Endothelial cell of umbilical vein (primary cell): Measurements from ENCODE around the gene CAMK2G. TPM values are rescaled to one million over a fixed set of nuclear protein-coding genes. Genes with fewer than 3 reads are reported as not detected.

ENCODE experiments used
- BruUV-seq: library from RNA; stranded (reverse); fragments of 400-500 nt; replicated peaks from 2 replicates; lab custom pipeline; 2021; lab: Mats Ljungman, UMichigan
- CTCF ChIA-PET: fragments of 300-600, 350-600 bp; sonication (Branson Sonifier 250); formaldehyde crosslinking; loops from one replicate; lab custom pipeline; 2021; ENCODE audit warnings: antibody characterized with exemption, inconsistent platforms; lab: Charles Lee
- POLR2A ChIA-PET: fragments of 300-600, 350-600 bp; sonication (Branson Sonifier 250); formaldehyde crosslinking; loops from one replicate; lab custom pipeline; 2021; ENCODE audit warnings: antibody characterized with exemption, inconsistent platforms; lab: Charles Lee
- DNase-seq: peaks from one replicate; pipeline ENCODE4 v3.0.0-alpha.2; 2011; ENCODE audit warnings: low read depth, low spot score
- FAIRE-seq: peaks from 2 replicates; lab custom pipeline; 2011; peaks lifted over from hg19 to GRCh38; lab: Jason Lieb, UNC
- H2AFZ ChIP-seq: 2 replicates; pipeline ENCODE4 v1.6.0; 2012; ENCODE audit warnings: low read depth, low read length, control low read depth, inconsistent platforms
- H3K27ac ChIP-seq: 2 replicates; pipeline ENCODE4 v1.5.1; 2011; ENCODE audit warnings: low read depth, mild to moderate bottlenecking, control low read depth, low read length, moderate library complexity; ENCODE audit not compliant: insufficient read depth
- H3K27me3 ChIP-seq, 2 experiments: 2 replicates each; pipeline versions ENCODE4 v1.6.0 to v1.6.1; 2011; ENCODE audit warnings: low read length in 2 of 2, mixed read lengths in 1 of 2; ENCODE audit not compliant: control insufficient read depth in 2 of 2, insufficient read depth in 2 of 2
- H3K36me3 ChIP-seq, 2 experiments: 2 replicates in 1 of 2; 3 replicates in 1 of 2; pipeline ENCODE4 v1.5.1; 2011; ENCODE audit warnings: low read length in 2 of 2, mild to moderate bottlenecking in 1 of 2, moderate library complexity in 1 of 2; ENCODE audit not compliant: control insufficient read depth in 2 of 2, insufficient read depth in 2 of 2; ENCODE audit errors: extremely low read depth in 1 of 2
- H3K4me1 ChIP-seq: 3 replicates; pipeline ENCODE4 v1.5.1; 2011; ENCODE audit warnings: mild to moderate bottlenecking, low read length; ENCODE audit not compliant: control insufficient read depth, insufficient read depth; ENCODE audit errors: extremely low read depth
- H3K4me2 ChIP-seq: 2 replicates; pipeline ENCODE4 v1.6.1; 2011; ENCODE audit warnings: low read length, control low read depth, mixed read lengths; ENCODE audit not compliant: insufficient read depth
- H3K4me3 ChIP-seq, 3 experiments: fragments of 200-600 bp in 1 of 3; sonication (generic), shearing (Covaris generic) in 1 of 3; replicated peaks in 1 of 3; 2 replicates each; pipeline ENCODE4 v1.5.1; 2011 to 2016; ENCODE audit warnings: control low read depth in 3 of 3, low read length in 3 of 3, mild to moderate bottlenecking in 2 of 3, inconsistent platforms in 1 of 3, low read depth in 1 of 3, moderate library complexity in 1 of 3; ENCODE audit not compliant: insufficient read depth in 1 of 3
- H3K79me2 ChIP-seq: 2 replicates; pipeline ENCODE4 v1.6.0; 2012; ENCODE audit warnings: low read length, inconsistent platforms; ENCODE audit not compliant: control insufficient read depth, insufficient read depth
- H3K9ac ChIP-seq: replicated peaks from 2 replicates; pipeline ENCODE3; 2011; ENCODE audit warnings: low read length, control low read depth; ENCODE audit not compliant: insufficient read depth; ENCODE audit errors: extremely low read depth
- H3K9me1 ChIP-seq: replicated peaks from 3 replicates; pipeline ENCODE4 v1.6.0; 2011; ENCODE audit warnings: mild to moderate bottlenecking, low read length; ENCODE audit not compliant: control insufficient read depth, insufficient read depth; ENCODE audit errors: extremely low read depth
- H3K9me3 ChIP-seq: replicated peaks from 2 replicates; pipeline ENCODE4 v1.5.1; 2012; ENCODE audit warnings: low read length, inconsistent platforms; ENCODE audit not compliant: control insufficient read depth, insufficient read depth
- H4K20me1 ChIP-seq: replicated peaks from 2 replicates; pipeline ENCODE3; 2011; ENCODE audit warnings: mild to moderate bottlenecking, low read length; ENCODE audit not compliant: control insufficient read depth, insufficient read depth; ENCODE audit errors: extremely low read depth
- EZH2 ChIP-seq: IDR thresholded peaks from 2 replicates; pipeline ENCODE4 v1.6.1; 2012; ENCODE audit warnings: borderline replicate concordance, low read depth, mild to moderate bottlenecking, moderate library complexity, low read length, inconsistent platforms; ENCODE audit not compliant: severe bottlenecking
- FOS ChIP-seq: IDR thresholded peaks from 2 replicates; pipeline ENCODE4 v1.6.1; 2011; ENCODE audit warnings: mild to moderate bottlenecking, low read length, moderate library complexity, borderline replicate concordance; ENCODE audit not compliant: insufficient read depth
- GATA2 ChIP-seq: IDR thresholded peaks from 2 replicates; pipeline ENCODE4 v1.7.0; 2011; ENCODE audit warnings: low read depth, mild to moderate bottlenecking, moderate library complexity, mixed read lengths, low read length; ENCODE audit not compliant: insufficient read length, insufficient read depth
- JUN ChIP-seq: IDR thresholded peaks from 2 replicates; pipeline ENCODE4 v1.6.1; 2011; ENCODE audit warnings: borderline replicate concordance, low read depth; ENCODE audit not compliant: insufficient read length, insufficient read depth
- MYC ChIP-seq: IDR thresholded peaks from one replicate; pipeline ENCODE4 v1.6.1; 2011; ENCODE audit warnings: mild to moderate bottlenecking, low read depth, low read length
- POLR2A ChIP-seq: IDR thresholded peaks from 2 replicates; pipeline ENCODE4 v1.6.1; 2012; ENCODE audit warnings: low read depth, mild to moderate bottlenecking, control low read depth, low read length
- POLR2AphosphoS5 ChIP-seq: IDR thresholded peaks from 2 replicates; pipeline ENCODE4 v1.6.1; 2012; ENCODE audit warnings: low read depth, mild to moderate bottlenecking, control low read depth, low read length, moderate library complexity; ENCODE audit not compliant: insufficient read depth
- dilution Hi-C: fragments of 300-500 bp; cut with MboI; formaldehyde crosslinking; loops from one replicate; pipeline ENCODE4 v1.15.0; 2019; ENCODE audit warnings: low sequenced_read_pairs; ENCODE audit not compliant: extremely low pct_ligation_motif_present
- intact Hi-C: fragments of 100-400 bp; cut with micrococcal nuclease; formaldehyde crosslinking; loops from one replicate; pipeline ENCODE4 v1.10.0; 2022
- polyA plus RNA-seq, 4 experiments: library from polyadenylated mRNA; depleted of rRNA in 3 of 4; stranded (reverse) in 3 of 4; unstranded in 1 of 4; fragments of >200 nt; gene quantifications; 2 replicates each; pipeline versions ENCODE4 v1.2.1 to v1.2.3, GENCODE V29; 2011 to 2012; ENCODE audit warnings: missing spikeins in 1 of 4
- total RNA-seq: library from RNA; stranded (reverse); gene quantifications from 2 replicates; pipeline ENCODE4 v1.2.3, GENCODE V29; 2021
- TF ChIP-seq, protein P1 (sequence below): IDR thresholded peaks from 2 replicates; pipeline ENCODE4 v1.6.1; 2011; ENCODE audit not compliant: insufficient read depth, insufficient read length
- TF ChIP-seq, protein P2 (sequence below), 2 donors: IDR thresholded peaks; 1 replicate in 1 of 2; 2 replicates in 1 of 2; pipeline ENCODE4 v1.5.1; 2011; ENCODE audit warnings: low read length in 2 of 2, mild to moderate bottlenecking in 2 of 2, moderate library complexity in 2 of 2, control low read depth in 1 of 2, inconsistent platforms in 1 of 2, low read depth in 1 of 2; ENCODE audit not compliant: insufficient read depth in 1 of 2; ENCODE audit errors: extremely low read depth in 1 of 2

The CAMK2G gene
- total and polyA plus RNA-seq, 2 donors (not counting 3 experiments of a cell fraction or from before 2014, with no cell fraction given) = 27.2 to 33.6 TPM

- Histone ChIP-seq H3K9me1 (no peaks in the 10 kb centered on the region), H3K9ac (no peak overlapping the region), H3K4me3 (no peak overlapping the region), H3K27ac (no peak overlapping the region), H2AFZ (no peak overlapping the region), H3K27me3 (no peaks in the 10 kb centered on the region), H3K9me3 (no peaks in the 10 kb centered on the region), H3K79me2 (no peaks in the 10 kb centered on the region), H4K20me1 (no peaks in the 10 kb centered on the region), H3K4me2 (no peak overlapping the region), H3K4me1 (peaks cover 25% of the 10 kb centered on the region), H3K36me3 (no peaks in the 10 kb centered on the region)
- TF ChIP-seq JUN (no peak), MYC (no peak), FOS (no peak), POLR2A (no peak), POLR2AphosphoS5 (no peak), GATA2 (no peak), EZH2 (no peak)
- TF ChIP-seq, protein P1, sequence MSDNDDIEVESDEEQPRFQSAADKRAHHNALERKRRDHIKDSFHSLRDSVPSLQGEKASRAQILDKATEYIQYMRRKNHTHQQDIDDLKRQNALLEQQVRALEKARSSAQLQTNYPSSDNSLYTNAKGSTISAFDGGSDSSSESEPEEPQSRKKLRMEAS = no peak
- TF ChIP-seq, protein P2, sequence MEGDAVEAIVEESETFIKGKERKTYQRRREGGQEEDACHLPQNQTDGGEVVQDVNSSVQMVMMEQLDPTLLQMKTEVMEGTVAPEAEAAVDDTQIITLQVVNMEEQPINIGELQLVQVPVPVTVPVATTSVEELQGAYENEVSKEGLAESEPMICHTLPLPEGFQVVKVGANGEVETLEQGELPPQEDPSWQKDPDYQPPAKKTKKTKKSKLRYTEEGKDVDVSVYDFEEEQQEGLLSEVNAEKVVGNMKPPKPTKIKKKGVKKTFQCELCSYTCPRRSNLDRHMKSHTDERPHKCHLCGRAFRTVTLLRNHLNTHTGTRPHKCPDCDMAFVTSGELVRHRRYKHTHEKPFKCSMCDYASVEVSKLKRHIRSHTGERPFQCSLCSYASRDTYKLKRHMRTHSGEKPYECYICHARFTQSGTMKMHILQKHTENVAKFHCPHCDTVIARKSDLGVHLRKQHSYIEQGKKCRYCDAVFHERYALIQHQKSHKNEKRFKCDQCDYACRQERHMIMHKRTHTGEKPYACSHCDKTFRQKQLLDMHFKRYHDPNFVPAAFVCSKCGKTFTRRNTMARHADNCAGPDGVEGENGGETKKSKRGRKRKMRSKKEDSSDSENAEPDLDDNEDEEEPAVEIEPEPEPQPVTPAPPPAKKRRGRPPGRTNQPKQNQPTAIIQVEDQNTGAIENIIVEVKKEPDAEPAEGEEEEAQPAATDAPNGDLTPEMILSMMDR (IDR thresholded peaks at IDR 0.05; ENCODE audit: extremely low read depth in 1 of 2, insufficient read depth in 1 of 2, low read depth in 1 of 2, low read length in 2 of 2) = no peak
- intact Hi-C loops = no loop called here
- dilution Hi-C loops = no loop called here
- ChIA-PET CTCF (interaction anchor here (1.0 to 14.6 kb wide), 3 partner anchors 15 to 65 kb away, joined by 3 to 439 read pairs (median 3); no protein-coding TSS in a partner anchor), POLR2A (no interaction called here)
- no TSS peak for BruUV-seq
- FAIRE-seq = no peak
- DNase-seq = no peak
Observed at GRCh38 chr10:73892310-73893030, 18.1 kb upstream of the CAMK2G start.
